ENCODE measurements around the gene ESYT3. TPM values are rescaled to one million over a fixed set of nuclear protein-coding genes. Genes with fewer than 3 reads are reported as not detected.
"Not testable (repeated sequence)": the region's sequence is repeated elsewhere in the genome, so short reads cannot be mapped to it uniquely, and the experiment has no call there.

Gene ESYT3
- total RNA-seq, 6 experiments from 2014 or later: 0.05 to 0.92 (median 0.29) TPM; not detected in 1

- Histone ChIP-seq H3K27ac (no peak overlapping the region), H3K27me3 (no peaks in the 10 kb centered on the region), H3K9me3 (no peaks in the 10 kb centered on the region), H3K36me3 (no peaks in the 10 kb centered on the region), H3K4me1 (no peaks in the 10 kb centered on the region), H3K4me3 (no peak overlapping the region)
- no peak for DNase-seq
- intact Hi-C loops (cut with DNase I): no loop called here
- ATAC-seq: peak in 1 of 4 donors; percentile 12
- TF ChIP-seq POLR2A (IDR thresholded peaks at IDR 0.05) (no peak), CTCF (IDR thresholded peaks at IDR 0.05) (no peak)
- WGBS (ENCODE audit: insufficient coverage, low coverage, low lambda C conversion rate, missing lambda C conversion rate): 50% methylated on average over 2 of the region's 6 CpGs
Measured at GRCh38 chr3:138450704-138451424, 16.4 kb downstream of the ESYT3 start.

GRCh38 chr3:138451595-138452162 lies 17.3 kb downstream of the ESYT3 start:
- no peak for ATAC-seq
- Histone ChIP-seq H3K27ac (no peak overlapping the region), H3K4me3 (no peak overlapping the region), H3K27me3 (no peaks in the 10 kb centered on the region), H3K9me3 (no peaks in the 10 kb centered on the region), H3K4me1 (no peaks in the 10 kb centered on the region), H3K36me3 (no peaks in the 10 kb centered on the region)
- intact Hi-C loops (cut with DNase I): no loop called here
- peak in 1 of 3 donors; percentile 36 for DNase-seq
- TF ChIP-seq POLR2A (IDR thresholded peaks at IDR 0.05) (no peak), CTCF (IDR thresholded peaks at IDR 0.05) (no peak)
- 86% methylated on average over 7 of the region's 43 CpGs for WGBS (ENCODE audit: insufficient coverage, low coverage, low lambda C conversion rate, missing lambda C conversion rate)

GRCh38 chr3:138452436-138452835 lies 18.0 kb downstream of the ESYT3 start:
- WGBS (ENCODE audit: insufficient coverage, low coverage, low lambda C conversion rate, missing lambda C conversion rate): 69% methylated on average over 2 of the region's 6 CpGs

GRCh38 chr3:138453940-138454339 lies 19.5 kb downstream of the ESYT3 start:
- 72% methylated on average over 7 of the region's 8 CpGs for WGBS (ENCODE audit: insufficient coverage, low coverage, low lambda C conversion rate, missing lambda C conversion rate)
- H3K4me3 ChIP-seq; ATAC-seq; H3K27me3 ChIP-seq; DNase-seq; H3K9me3 ChIP-seq; H3K27ac ChIP-seq; intact Hi-C loops (cut with DNase I); H3K36me3 ChIP-seq; H3K4me1 ChIP-seq: not testable (repeated sequence)

More at GRCh38 chr3:138452436-138452835, 18.0 kb downstream of the ESYT3 start:
- ATAC-seq: no peak
- no peaks in the 10 kb centered on the region for H3K4me1 ChIP-seq
- H3K27me3 ChIP-seq: no peaks in the 10 kb centered on the region
- intact Hi-C loops (cut with DNase I): no loop called here
- TF ChIP-seq POLR2A (IDR thresholded peaks at IDR 0.05): no peak
- TF ChIP-seq CTCF (IDR thresholded peaks at IDR 0.05): no peak
- H3K27ac ChIP-seq: no peak overlapping the region
- H3K9me3 ChIP-seq: no peaks in the 10 kb centered on the region
- no peaks in the 10 kb centered on the region for H3K36me3 ChIP-seq
- peak in 1 of 3 donors; percentile 18 for DNase-seq
- H3K4me3 ChIP-seq: no peak overlapping the region

Data from right lobe of liver (tissue), 6 donors.